Stimulated activated naive CD8-positive, alpha-beta T cell treated with anti-CD3 and anti-CD28 coated beads, Interleukin-15, Interleukin-2, amounts not matched to agents 100 ng/mL and 50 ng/mL, for 24 hours (primary cell): Measurements from ENCODE around the gene BTBD19.

Experiments used
- H3K27ac Mint-ChIP-seq: one replicate; pipeline ENCODE4 v1.8.0; 2021; ENCODE audit warnings: mild to moderate bottlenecking, mixed read lengths
- H3K27me3 Mint-ChIP-seq: one replicate; pipeline ENCODE4 v1.8.0; 2021; ENCODE audit warnings: mixed read lengths
- H3K36me3 Mint-ChIP-seq: one replicate; pipeline ENCODE4 v1.8.0; 2021; ENCODE audit warnings: low read depth, mixed read lengths
- H3K4me1 Mint-ChIP-seq: one replicate; pipeline ENCODE4 v1.8.0; 2021; ENCODE audit warnings: low read depth, mixed read lengths
- H3K4me3 Mint-ChIP-seq: one replicate; pipeline ENCODE4 v1.8.0; 2021; ENCODE audit warnings: mild to moderate bottlenecking, mixed read lengths
- H3K9me3 Mint-ChIP-seq: one replicate; pipeline ENCODE4 v1.8.0; 2021; ENCODE audit warnings: mixed read lengths

The BTBD19 gene

GRCh38 chr1:44842862-44843655 lies 34.7 kb downstream of the BTBD19 start, which contains the start of gene PTCH2:
Gene PTCH2, minus strand, starts transcription at chr1:44843253. Its CDS starts 321 bp downstream, at chr1:44842932.
- Mint-ChIP-seq H3K4me1 (peaks cover 5% of the 10 kb centered on the region), H3K36me3 (peaks cover 4% of the 10 kb centered on the region), H3K27ac (no peak within 1 kb of the TSS), H3K4me3 (peak within 1 kb of the TSS; percentile 48), H3K27me3 (peaks cover 7% of the 10 kb centered on the region), H3K9me3 (no peaks in the 10 kb centered on the region)

- H3K4me1 Mint-ChIP-seq, result peaks cover 15% of the 10 kb centered on the region
- H3K36me3 Mint-ChIP-seq, result peaks cover 10% of the 10 kb centered on the region
- H3K27ac Mint-ChIP-seq, result no peak overlapping the region
- no peak overlapping the region for H3K4me3 Mint-ChIP-seq
- H3K27me3 Mint-ChIP-seq, result no peaks in the 10 kb centered on the region
- H3K9me3 Mint-ChIP-seq, result no peaks in the 10 kb centered on the region
Observed at GRCh38 chr1:44846985-44847384, 38.7 kb downstream of the BTBD19 start.

- no peaks in the 10 kb centered on the region for H3K27me3 Mint-ChIP-seq
- H3K4me1 Mint-ChIP-seq, result peaks cover 10% of the 10 kb centered on the region
- no peak overlapping the region for H3K4me3 Mint-ChIP-seq
- H3K9me3 Mint-ChIP-seq, result no peaks in the 10 kb centered on the region
- H3K36me3 Mint-ChIP-seq, result peaks cover 16% of the 10 kb centered on the region
- no peak overlapping the region for H3K27ac Mint-ChIP-seq
Observed at GRCh38 chr1:44847845-44848244, 39.5 kb downstream of the BTBD19 start.

GRCh38 chr1:44848456-44849181 lies 40.3 kb downstream of the BTBD19 start:
- Mint-ChIP-seq H3K36me3 (peaks cover 21% of the 10 kb centered on the region), H3K27me3 (no peaks in the 10 kb centered on the region), H3K4me1 (peaks cover 10% of the 10 kb centered on the region), H3K27ac (no peak overlapping the region), H3K4me3 (no peak overlapping the region), H3K9me3 (no peaks in the 10 kb centered on the region)

- Mint-ChIP-seq H3K4me1 (peaks cover 10% of the 10 kb centered on the region), H3K27me3 (no peaks in the 10 kb centered on the region), H3K36me3 (peaks cover 26% of the 10 kb centered on the region), H3K27ac (no peak overlapping the region), H3K4me3 (no peak overlapping the region), H3K9me3 (no peaks in the 10 kb centered on the region)
Observed at GRCh38 chr1:44849575-44850132, 41.3 kb downstream of the BTBD19 start.

- Mint-ChIP-seq H3K27me3 (no peaks in the 10 kb centered on the region), H3K4me1 (peaks cover 10% of the 10 kb centered on the region), H3K9me3 (no peaks in the 10 kb centered on the region), H3K27ac (no peak overlapping the region), H3K4me3 (no peak overlapping the region), H3K36me3 (peaks cover 41% of the 10 kb centered on the region)
Observed at GRCh38 chr1:44851308-44851707, 43.0 kb downstream of the BTBD19 start.

- no peaks in the 10 kb centered on the region for H3K27me3 Mint-ChIP-seq
- H3K4me1 Mint-ChIP-seq, result peaks cover 10% of the 10 kb centered on the region
- no peak overlapping the region for H3K4me3 Mint-ChIP-seq
- H3K36me3 Mint-ChIP-seq, result peaks cover 53% of the 10 kb centered on the region
- H3K9me3 Mint-ChIP-seq, result no peaks in the 10 kb centered on the region
- H3K27ac Mint-ChIP-seq, result no peak overlapping the region
Observed at GRCh38 chr1:44853201-44853600, 44.9 kb downstream of the BTBD19 start.

- Mint-ChIP-seq H3K4me3 (no peak overlapping the region), H3K27ac (no peak overlapping the region), H3K27me3 (no peaks in the 10 kb centered on the region), H3K9me3 (no peaks in the 10 kb centered on the region), H3K4me1 (peaks cover 4% of the 10 kb centered on the region), H3K36me3 (peaks cover 50% of the 10 kb centered on the region)
Observed at GRCh38 chr1:44854970-44855369, 46.6 kb downstream of the BTBD19 start.

- Mint-ChIP-seq H3K4me1 (peaks cover 8% of the 10 kb centered on the region), H3K36me3 (peaks cover 48% of the 10 kb centered on the region), H3K27ac (no peak overlapping the region), H3K4me3 (no peak overlapping the region), H3K9me3 (no peaks in the 10 kb centered on the region), H3K27me3 (no peaks in the 10 kb centered on the region)
Observed at GRCh38 chr1:44855742-44856141, 47.4 kb downstream of the BTBD19 start.

GRCh38 chr1:44857446-44857845 lies 49.1 kb downstream of the BTBD19 start:
- no peaks in the 10 kb centered on the region for H3K27me3 Mint-ChIP-seq
- peaks cover 8% of the 10 kb centered on the region for H3K4me1 Mint-ChIP-seq
- H3K9me3 Mint-ChIP-seq, result no peaks in the 10 kb centered on the region
- no peak overlapping the region for H3K27ac Mint-ChIP-seq
- no peak overlapping the region for H3K4me3 Mint-ChIP-seq
- peaks cover 45% of the 10 kb centered on the region for H3K36me3 Mint-ChIP-seq

- Mint-ChIP-seq H3K9me3 (no peaks in the 10 kb centered on the region), H3K4me1 (peaks cover 8% of the 10 kb centered on the region), H3K27ac (no peak overlapping the region), H3K4me3 (no peak overlapping the region), H3K27me3 (no peaks in the 10 kb centered on the region), H3K36me3 (peaks cover 39% of the 10 kb centered on the region)
Observed at GRCh38 chr1:44860331-44860730, 52.0 kb downstream of the BTBD19 start.

GRCh38 chr1:44860891-44861425 lies 52.6 kb downstream of the BTBD19 start:
- peaks cover 33% of the 10 kb centered on the region for H3K36me3 Mint-ChIP-seq
- no peaks in the 10 kb centered on the region for H3K27me3 Mint-ChIP-seq
- peaks cover 8% of the 10 kb centered on the region for H3K4me1 Mint-ChIP-seq
- H3K4me3 Mint-ChIP-seq, result no peak overlapping the region
- H3K27ac Mint-ChIP-seq, result no peak overlapping the region
- H3K9me3 Mint-ChIP-seq, result no peaks in the 10 kb centered on the region

GRCh38 chr1:44862829-44863401 lies 54.6 kb downstream of the BTBD19 start:
- no peaks in the 10 kb centered on the region for H3K27me3 Mint-ChIP-seq
- no peak overlapping the region for H3K27ac Mint-ChIP-seq
- H3K4me1 Mint-ChIP-seq, result peaks cover 8% of the 10 kb centered on the region
- no peak overlapping the region for H3K4me3 Mint-ChIP-seq
- peaks cover 25% of the 10 kb centered on the region for H3K36me3 Mint-ChIP-seq
- H3K9me3 Mint-ChIP-seq, result no peaks in the 10 kb centered on the region
